SK-N-SH treated with all-trans-retinoic acid at 6 μM for 48 hours (cell line): ENCODE results near the gene SMCO4.
"Not testable (repeated sequence)": the region's sequence is repeated elsewhere in the genome, so short reads cannot be mapped to it uniquely, and the experiment has no call there.

ENCODE experiments used
- ATAC-seq: fragments of 200-7000 bp; cut with Tn5 transposase; 3 replicates; pipeline ENCODE4 v1.9.1; 2020; ENCODE audit warnings: mild to moderate bottlenecking, moderate library complexity
- ARNTL ChIP-seq: fragments of 450-650 bp; formaldehyde crosslinking; IDR thresholded peaks from 2 replicates; pipeline ENCODE4 v1.5.0; 2020; ENCODE audit warnings: low read depth, mild to moderate bottlenecking, moderate library complexity, borderline replicate concordance
- CSDC2 ChIP-seq: fragments of 250-450 bp; sonication (Bioruptor Pico); IDR thresholded peaks from 2 replicates; pipeline ENCODE4 v1.5.0; 2020; ENCODE audit warnings: mild to moderate bottlenecking, moderate library complexity
- ESRRG ChIP-seq: fragments of 250-450 bp; sonication (Bioruptor Pico); IDR thresholded peaks from 2 replicates; pipeline ENCODE4 v1.6.1; 2021; ENCODE audit warnings: mild to moderate bottlenecking
- GLIS3 ChIP-seq: fragments of 250-450 bp; sonication (Bioruptor Pico); IDR thresholded peaks from 2 replicates; pipeline ENCODE4 v1.5.0; 2020; ENCODE audit warnings: mild to moderate bottlenecking, moderate library complexity
- ISL1 ChIP-seq: fragments of 250-450 bp; sonication (Bioruptor Pico); IDR thresholded peaks from 2 replicates; pipeline ENCODE4 v2.1.2; 2022; ENCODE audit warnings: mild to moderate bottlenecking, moderate library complexity
- OSR1 ChIP-seq: fragments of 250-450 bp; sonication (Bioruptor Pico); IDR thresholded peaks from 2 replicates; pipeline ENCODE4 v1.8.0; 2022; ENCODE audit warnings: moderate library complexity, mild to moderate bottlenecking, inconsistent platforms
- PPARA ChIP-seq: fragments of 250-450 bp; sonication (Bioruptor Pico); IDR thresholded peaks from 2 replicates; pipeline ENCODE4 v1.5.0; 2020; ENCODE audit warnings: mild to moderate bottlenecking, borderline replicate concordance
- RARB ChIP-seq: fragments of 250-450 bp; sonication (Bioruptor Pico); IDR thresholded peaks from 2 replicates; pipeline ENCODE4 v1.8.0; 2021; ENCODE audit warnings: mild to moderate bottlenecking, moderate library complexity
- SNAI2 ChIP-seq: fragments of 250-450 bp; sonication (Bioruptor Pico); IDR thresholded peaks from 2 replicates; pipeline ENCODE4 v1.5.0; 2020; ENCODE audit warnings: mild to moderate bottlenecking, moderate library complexity
- TCF4 ChIP-seq: fragments of 250-450 bp; sonication (Bioruptor Pico); IDR thresholded peaks from 2 replicates; pipeline ENCODE4 v1.8.0; 2021; ENCODE audit warnings: mild to moderate bottlenecking, moderate library complexity, borderline replicate concordance
- TOX ChIP-seq: fragments of 250-450 bp; sonication (Bioruptor Pico); IDR thresholded peaks from 2 replicates; pipeline ENCODE4 v1.8.0; 2021; ENCODE audit warnings: mild to moderate bottlenecking, moderate library complexity, borderline replicate concordance
- ZFP3 ChIP-seq: fragments of 250-450 bp; sonication (Bioruptor Pico); IDR thresholded peaks from 2 replicates; pipeline ENCODE4 v1.5.0; 2020; ENCODE audit warnings: mild to moderate bottlenecking, moderate library complexity
- ZFP30 ChIP-seq: fragments of 450-650 bp; formaldehyde crosslinking; IDR thresholded peaks from 2 replicates; pipeline ENCODE4 v1.5.0; 2022; ENCODE audit warnings: mild to moderate bottlenecking, moderate library complexity
- ZNF565 ChIP-seq: fragments of 450-650 bp; formaldehyde crosslinking; conservative IDR thresholded peaks from 2 replicates; pipeline ENCODE4 v1.5.0; 2020; ENCODE audit warnings: low read depth, mild to moderate bottlenecking, moderate library complexity
- ZNF70 ChIP-seq: fragments of 450-650 bp; formaldehyde crosslinking; IDR thresholded peaks from 2 replicates; pipeline ENCODE4 v1.5.0; 2020; ENCODE audit warnings: mild to moderate bottlenecking, moderate library complexity
- ZNF8 ChIP-seq: fragments of 450-650 bp; formaldehyde crosslinking; IDR thresholded peaks from 2 replicates; pipeline ENCODE4 v1.5.0; 2020; ENCODE audit warnings: mild to moderate bottlenecking, moderate library complexity
- TF ChIP-seq, protein P1 (sequence below): fragments of 250-450 bp; sonication (Bioruptor Pico); IDR thresholded peaks from 2 replicates; pipeline ENCODE4 v1.8.0; 2020; ENCODE audit warnings: mild to moderate bottlenecking, moderate library complexity, borderline replicate concordance
- TF ChIP-seq, protein P2 (sequence below): fragments of 250-450 bp; sonication (Bioruptor Pico); IDR thresholded peaks from 2 replicates; pipeline ENCODE4 v1.5.1; 2021; ENCODE audit warnings: mild to moderate bottlenecking, moderate library complexity
- TF ChIP-seq, protein P3 (sequence below): fragments of 250-450 bp; sonication (Bioruptor Pico); IDR thresholded peaks from 2 replicates; pipeline ENCODE4 v1.5.1; 2020; ENCODE audit warnings: low read depth, mild to moderate bottlenecking, moderate library complexity
- TF ChIP-seq, protein P4 (sequence below): fragments of 250-450 bp; sonication (Bioruptor Pico); IDR thresholded peaks from 2 replicates; pipeline ENCODE4 v1.5.0; 2020; ENCODE audit warnings: mild to moderate bottlenecking, moderate library complexity

The SMCO4 gene

DNA sequence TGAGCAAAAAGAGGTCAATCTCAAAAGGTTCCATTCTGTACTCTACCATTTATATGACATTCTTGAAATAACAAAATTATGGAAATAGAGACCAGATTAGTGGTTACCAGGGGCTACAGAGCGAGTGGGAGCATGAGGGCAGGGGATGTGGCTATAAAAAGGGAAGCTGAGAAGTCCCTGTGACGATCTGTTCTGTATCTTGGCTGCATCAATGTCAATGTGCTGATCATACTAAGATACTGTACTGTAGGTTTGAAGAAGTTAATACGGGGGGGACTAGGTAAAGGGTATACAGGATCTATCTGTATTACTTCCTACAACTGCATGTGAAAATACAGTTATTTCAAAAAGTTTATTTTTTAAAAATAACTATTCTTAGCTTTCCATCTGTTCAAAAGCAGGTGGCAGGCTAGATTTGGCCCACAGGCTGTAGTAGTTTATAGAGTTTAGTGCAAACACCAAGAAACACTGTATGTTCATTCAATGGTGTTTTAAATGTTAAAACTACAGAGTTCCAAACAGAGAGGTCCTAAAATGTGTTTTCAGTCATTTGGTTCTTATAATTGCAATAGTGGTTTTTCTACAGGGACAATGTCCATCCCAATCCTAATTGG is 78.2 kb downstream of the SMCO4 start (continued):
- TF ChIP-seq, protein P1, sequence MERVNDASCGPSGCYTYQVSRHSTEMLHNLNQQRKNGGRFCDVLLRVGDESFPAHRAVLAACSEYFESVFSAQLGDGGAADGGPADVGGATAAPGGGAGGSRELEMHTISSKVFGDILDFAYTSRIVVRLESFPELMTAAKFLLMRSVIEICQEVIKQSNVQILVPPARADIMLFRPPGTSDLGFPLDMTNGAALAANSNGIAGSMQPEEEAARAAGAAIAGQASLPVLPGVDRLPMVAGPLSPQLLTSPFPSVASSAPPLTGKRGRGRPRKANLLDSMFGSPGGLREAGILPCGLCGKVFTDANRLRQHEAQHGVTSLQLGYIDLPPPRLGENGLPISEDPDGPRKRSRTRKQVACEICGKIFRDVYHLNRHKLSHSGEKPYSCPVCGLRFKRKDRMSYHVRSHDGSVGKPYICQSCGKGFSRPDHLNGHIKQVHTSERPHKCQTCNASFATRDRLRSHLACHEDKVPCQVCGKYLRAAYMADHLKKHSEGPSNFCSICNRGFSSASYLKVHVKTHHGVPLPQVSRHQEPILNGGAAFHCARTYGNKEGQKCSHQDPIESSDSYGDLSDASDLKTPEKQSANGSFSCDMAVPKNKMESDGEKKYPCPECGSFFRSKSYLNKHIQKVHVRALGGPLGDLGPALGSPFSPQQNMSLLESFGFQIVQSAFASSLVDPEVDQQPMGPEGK (CRISPR knock-in tag) = no peak
- TF ChIP-seq SNAI2 (CRISPR knock-in tag) = no peak

DNA sequence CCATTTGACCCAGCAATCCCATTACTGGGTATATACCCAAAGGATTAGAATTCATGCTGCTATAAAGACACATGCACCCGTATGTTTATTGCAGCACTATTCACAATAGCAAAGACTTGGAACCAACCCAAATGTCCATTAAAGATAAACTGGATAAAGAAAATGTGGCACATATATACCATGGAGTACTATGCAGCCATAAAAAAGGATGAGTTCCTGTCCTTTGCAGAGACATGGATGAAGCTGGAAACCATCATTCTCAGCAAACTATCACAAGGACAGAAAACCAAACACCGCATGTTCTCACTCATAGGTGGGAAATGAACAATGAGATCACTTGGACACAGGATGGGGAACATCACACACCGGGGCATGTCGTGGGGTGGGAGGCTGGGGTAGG is 79.5 kb downstream of the SMCO4 start:
- ATAC-seq = not testable (repeated sequence)

DNA sequence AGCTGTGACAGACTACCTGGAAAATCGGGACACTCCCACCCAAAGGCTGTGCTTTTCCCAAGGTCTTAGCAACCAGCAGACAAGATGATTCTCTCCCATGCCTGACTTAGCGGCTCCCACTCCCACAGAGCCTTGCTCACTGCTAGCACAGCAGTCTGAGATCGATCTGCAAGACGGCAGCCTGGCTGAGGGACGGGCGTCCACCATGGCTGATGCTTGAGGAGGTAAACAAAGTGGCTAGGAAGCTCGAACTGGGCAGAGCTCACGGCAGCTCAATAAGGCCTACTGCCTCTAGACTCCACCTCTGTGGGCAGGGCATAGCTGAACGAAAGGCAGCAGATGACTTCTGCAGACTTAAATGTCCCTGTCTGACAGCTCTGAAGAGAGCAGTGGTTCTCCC is 84.9 kb downstream of the SMCO4 start:
- TF ChIP-seq RARB (CRISPR knock-in tag) = no peak
- no peak for TF ChIP-seq OSR1 (CRISPR knock-in tag)
- TF ChIP-seq, protein P2, sequence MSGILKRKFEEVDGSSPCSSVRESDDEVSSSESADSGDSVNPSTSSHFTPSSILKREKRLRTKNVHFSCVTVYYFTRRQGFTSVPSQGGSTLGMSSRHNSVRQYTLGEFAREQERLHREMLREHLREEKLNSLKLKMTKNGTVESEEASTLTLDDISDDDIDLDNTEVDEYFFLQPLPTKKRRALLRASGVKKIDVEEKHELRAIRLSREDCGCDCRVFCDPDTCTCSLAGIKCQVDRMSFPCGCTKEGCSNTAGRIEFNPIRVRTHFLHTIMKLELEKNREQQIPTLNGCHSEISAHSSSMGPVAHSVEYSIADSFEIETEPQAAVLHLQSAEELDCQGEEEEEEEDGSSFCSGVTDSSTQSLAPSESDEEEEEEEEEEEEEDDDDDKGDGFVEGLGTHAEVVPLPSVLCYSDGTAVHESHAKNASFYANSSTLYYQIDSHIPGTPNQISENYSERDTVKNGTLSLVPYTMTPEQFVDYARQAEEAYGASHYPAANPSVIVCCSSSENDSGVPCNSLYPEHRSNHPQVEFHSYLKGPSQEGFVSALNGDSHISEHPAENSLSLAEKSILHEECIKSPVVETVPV = no peak
- TF ChIP-seq, protein P1 (CRISPR knock-in tag) = no peak
- TF ChIP-seq PPARA = no peak
- TF ChIP-seq, protein P3, sequence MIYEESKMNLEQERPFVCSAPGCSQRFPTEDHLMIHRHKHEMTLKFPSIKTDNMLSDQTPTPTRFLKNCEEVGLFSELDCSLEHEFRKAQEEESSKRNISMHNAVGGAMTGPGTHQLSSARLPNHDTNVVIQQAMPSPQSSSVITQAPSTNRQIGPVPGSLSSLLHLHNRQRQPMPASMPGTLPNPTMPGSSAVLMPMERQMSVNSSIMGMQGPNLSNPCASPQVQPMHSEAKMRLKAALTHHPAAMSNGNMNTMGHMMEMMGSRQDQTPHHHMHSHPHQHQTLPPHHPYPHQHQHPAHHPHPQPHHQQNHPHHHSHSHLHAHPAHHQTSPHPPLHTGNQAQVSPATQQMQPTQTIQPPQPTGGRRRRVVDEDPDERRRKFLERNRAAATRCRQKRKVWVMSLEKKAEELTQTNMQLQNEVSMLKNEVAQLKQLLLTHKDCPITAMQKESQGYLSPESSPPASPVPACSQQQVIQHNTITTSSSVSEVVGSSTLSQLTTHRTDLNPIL (CRISPR knock-in tag) = no peak
- TF ChIP-seq TCF4 (CRISPR knock-in tag) = no peak
- no peak for TF ChIP-seq GLIS3 (CRISPR knock-in tag)
- TF ChIP-seq ISL1 (CRISPR knock-in tag) = no peak
- TF ChIP-seq CSDC2 (CRISPR knock-in tag) = no peak
- no peak for TF ChIP-seq ZNF70 (CRISPR knock-in tag)
- TF ChIP-seq, protein P4, sequence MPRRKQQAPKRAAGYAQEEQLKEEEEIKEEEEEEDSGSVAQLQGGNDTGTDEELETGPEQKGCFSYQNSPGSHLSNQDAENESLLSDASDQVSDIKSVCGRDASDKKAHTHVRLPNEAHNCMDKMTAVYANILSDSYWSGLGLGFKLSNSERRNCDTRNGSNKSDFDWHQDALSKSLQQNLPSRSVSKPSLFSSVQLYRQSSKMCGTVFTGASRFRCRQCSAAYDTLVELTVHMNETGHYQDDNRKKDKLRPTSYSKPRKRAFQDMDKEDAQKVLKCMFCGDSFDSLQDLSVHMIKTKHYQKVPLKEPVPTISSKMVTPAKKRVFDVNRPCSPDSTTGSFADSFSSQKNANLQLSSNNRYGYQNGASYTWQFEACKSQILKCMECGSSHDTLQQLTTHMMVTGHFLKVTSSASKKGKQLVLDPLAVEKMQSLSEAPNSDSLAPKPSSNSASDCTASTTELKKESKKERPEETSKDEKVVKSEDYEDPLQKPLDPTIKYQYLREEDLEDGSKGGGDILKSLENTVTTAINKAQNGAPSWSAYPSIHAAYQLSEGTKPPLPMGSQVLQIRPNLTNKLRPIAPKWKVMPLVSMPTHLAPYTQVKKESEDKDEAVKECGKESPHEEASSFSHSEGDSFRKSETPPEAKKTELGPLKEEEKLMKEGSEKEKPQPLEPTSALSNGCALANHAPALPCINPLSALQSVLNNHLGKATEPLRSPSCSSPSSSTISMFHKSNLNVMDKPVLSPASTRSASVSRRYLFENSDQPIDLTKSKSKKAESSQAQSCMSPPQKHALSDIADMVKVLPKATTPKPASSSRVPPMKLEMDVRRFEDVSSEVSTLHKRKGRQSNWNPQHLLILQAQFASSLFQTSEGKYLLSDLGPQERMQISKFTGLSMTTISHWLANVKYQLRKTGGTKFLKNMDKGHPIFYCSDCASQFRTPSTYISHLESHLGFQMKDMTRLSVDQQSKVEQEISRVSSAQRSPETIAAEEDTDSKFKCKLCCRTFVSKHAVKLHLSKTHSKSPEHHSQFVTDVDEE (CRISPR knock-in tag) = no peak
- no peak for TF ChIP-seq ZFP30 (CRISPR knock-in tag)
- no peak for TF ChIP-seq TOX (CRISPR knock-in tag)
- TF ChIP-seq SNAI2 (CRISPR knock-in tag) = no peak
- TF ChIP-seq ZNF8 (CRISPR knock-in tag) = no peak
- TF ChIP-seq ZNF565 (CRISPR knock-in tag) = no peak
- no peak for TF ChIP-seq ZFP3 (CRISPR knock-in tag)
- no peak for TF ChIP-seq ARNTL
- ATAC-seq = no peak

DNA sequence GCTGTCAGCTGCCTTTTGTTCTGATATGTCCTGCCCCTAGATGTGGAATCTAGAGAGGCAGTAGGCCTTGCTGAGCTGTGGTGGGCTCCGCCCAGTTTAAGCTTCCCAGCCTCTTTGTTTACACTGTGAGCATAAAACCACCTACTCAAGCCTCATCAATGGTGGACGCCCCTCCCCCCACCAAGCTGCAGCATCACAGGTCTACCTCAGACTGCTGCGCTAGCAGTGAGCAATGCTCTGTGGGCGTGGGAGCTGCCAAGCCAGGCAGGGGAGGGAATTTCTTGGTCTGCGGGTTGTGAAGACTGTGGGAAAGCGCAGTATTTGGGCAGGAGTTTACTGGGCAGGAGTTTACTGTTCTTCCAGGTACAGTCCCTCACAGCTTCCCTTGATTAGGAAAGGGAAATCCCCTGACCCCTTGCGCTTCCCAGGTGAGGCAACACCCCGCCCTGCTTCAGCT is 98.5 kb downstream of the SMCO4 start:
- no peak for ATAC-seq
- TF ChIP-seq ZFP30 (CRISPR knock-in tag) = no peak
- no peak for TF ChIP-seq ARNTL
- no peak for TF ChIP-seq ZFP3 (CRISPR knock-in tag)
- TF ChIP-seq SNAI2 (CRISPR knock-in tag) = no peak
- no peak for TF ChIP-seq ESRRG

DNA sequence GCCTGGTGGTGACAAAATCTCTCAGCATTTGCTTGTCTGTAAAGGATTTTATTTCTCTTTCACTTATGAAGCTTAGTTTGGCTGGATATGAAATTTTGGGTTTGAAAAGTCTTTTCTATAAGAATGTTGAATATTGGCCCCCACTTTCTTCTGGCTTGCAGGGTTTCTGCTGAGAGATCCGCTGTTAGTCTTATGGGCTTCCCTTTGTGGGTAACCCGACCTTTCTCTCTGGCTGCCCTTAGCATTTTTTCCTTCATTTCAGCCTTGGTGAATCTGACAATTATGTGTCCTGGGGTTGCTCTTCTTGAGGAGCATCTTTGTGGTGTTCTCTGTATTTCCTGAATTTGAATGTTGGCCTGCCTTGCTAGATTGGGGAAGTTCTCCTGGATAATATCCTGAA is 100.0 kb downstream of the SMCO4 start:
- not testable (repeated sequence) for ATAC-seq
